Panc1 (cell line): ENCODE data around the gene TCP11X1. TPM values are rescaled to one million over a fixed set of nuclear protein-coding genes. Genes with fewer than 3 reads are reported as not detected.
"Not testable (repeated sequence)": the region's sequence is repeated elsewhere in the genome, so short reads cannot be mapped to it uniquely, and the experiment has no call there.

Experiments used
- ATAC-seq: fragments of 200-7000 bp; cut with Tn5 transposase; 2 replicates; pipeline ENCODE4 v1.9.1; 2020; ENCODE audit warnings: mild to moderate bottlenecking, moderate library complexity
- Bru-seq: library from RNA; stranded (reverse); fragments of 400-500 nt; gene quantifications from one replicate; lab custom pipeline; 2021; lab: Mats Ljungman, UMichigan
- BruChase-seq, 2 experiments: library from RNA; stranded (reverse); fragments of 400-500 nt; gene quantifications; one replicate each; lab custom pipeline; 2021; lab: Mats Ljungman, UMichigan
- BruUV-seq: library from RNA; stranded (reverse); fragments of 400-500 nt; replicated peaks from 2 replicates; lab custom pipeline; 2021; lab: Mats Ljungman, UMichigan
- CTCF ChIA-PET: fragments of 300-600 bp; sonication (Branson Sonifier 250); formaldehyde crosslinking; loops from one replicate; lab custom pipeline; 2022; ENCODE audit warnings: antibody characterized with exemption; lab: Charles Lee
- POLR2A ChIA-PET: fragments of 300-600 bp; sonication (Branson Sonifier 250); formaldehyde crosslinking; loops from one replicate; lab custom pipeline; 2022; ENCODE audit warnings: antibody characterized with exemption; lab: Charles Lee
- DNase-seq: peaks from one replicate; pipeline ENCODE4 v3.0.0-alpha.2; 2010; ENCODE audit warnings: low read depth, low spot score
- H3K27ac ChIP-seq: 2 replicates; pipeline ENCODE4 v1.5.1; 2011; ENCODE audit warnings: mild to moderate bottlenecking, low read length, inconsistent platforms
- H3K27me3 ChIP-seq: fragments of 200-500 bp; sonication (Bioruptor generic); 2 replicates; pipeline ENCODE4 v1.6.0; 2014; ENCODE audit warnings: low read length, inconsistent platforms; ENCODE audit not compliant: control insufficient read depth, insufficient read depth
- H3K36me3 ChIP-seq: fragments of 200-500 bp; sonication (Bioruptor generic); 2 replicates; pipeline ENCODE4 v1.5.1; 2014; ENCODE audit warnings: inconsistent platforms, mild to moderate bottlenecking, low read length, moderate library complexity; ENCODE audit not compliant: control insufficient read depth, insufficient read depth
- H3K4me1 ChIP-seq: 2 replicates; pipeline ENCODE4 v1.5.1; 2011; ENCODE audit warnings: inconsistent platforms, mild to moderate bottlenecking, low read length, moderate library complexity; ENCODE audit not compliant: control insufficient read depth, insufficient read depth
- H3K4me3 ChIP-seq, 2 experiments: 2 replicates each; pipeline ENCODE4 v1.5.1; 2011 to 2012; ENCODE audit warnings: low read depth in 2 of 2, low read length in 2 of 2, mild to moderate bottlenecking in 2 of 2, inconsistent platforms in 1 of 2, moderate library complexity in 1 of 2
- H3K9me3 ChIP-seq: fragments of 200-500 bp; sonication (Bioruptor generic); 2 replicates; pipeline ENCODE4 v1.5.1; 2014; ENCODE audit warnings: low read depth, mild to moderate bottlenecking, inconsistent platforms, low read length, moderate library complexity; ENCODE audit not compliant: control insufficient read depth, insufficient read depth
- POLR2AphosphoS5 ChIP-seq: IDR thresholded peaks from 2 replicates; pipeline ENCODE4 v1.6.1; 2012; ENCODE audit warnings: mild to moderate bottlenecking, low read depth, low read length, moderate library complexity
- SIN3A ChIP-seq: IDR thresholded peaks from 2 replicates; pipeline ENCODE4 v1.6.1; 2012; ENCODE audit warnings: low read depth, mild to moderate bottlenecking, low read length, moderate library complexity, borderline replicate concordance; ENCODE audit not compliant: insufficient read depth
- TCF7L2 ChIP-seq: IDR thresholded peaks from 2 replicates; pipeline ENCODE4 v1.6.1; 2011; ENCODE audit warnings: mild to moderate bottlenecking, low read depth, low read length, inconsistent platforms
- in situ Hi-C: cut with HindIII; loops from 2 replicates; pipeline ENCODE4 v1.10.0; 2016; ENCODE audit warnings: low sequenced_read_pairs, low pct_unique_long_range_greater_than_20kb
- intact Hi-C: fragments of 100-400 bp; cut with micrococcal nuclease; formaldehyde crosslinking; loops from one replicate; pipeline ENCODE4 v1.10.0; 2022; ENCODE audit not compliant: unreplicated experiment
- long read RNA-seq: library from polyadenylated mRNA; unstranded; transcript quantifications from one replicate; pipeline ENCODE4 v2.0.0, GENCODE V29; 2021; ENCODE audit not compliant: unreplicated experiment
- polyA plus RNA-seq: library from polyadenylated mRNA; unstranded; fragments of >200 nt; gene quantifications from one replicate; pipeline ENCODE4 v1.2.1, GENCODE V29; 2012; ENCODE audit warnings: missing spikeins; ENCODE audit not compliant: insufficient read length
- total RNA-seq: library from RNA; stranded (reverse); gene quantifications from one replicate; pipeline ENCODE4 v1.2.1, GENCODE V29; 2021; ENCODE audit not compliant: unreplicated experiment
- TF ChIP-seq, protein P1 (sequence below), 2 experiments: IDR thresholded peaks; 2 replicates each; pipeline ENCODE4 v1.6.1; 2011 to 2012; ENCODE audit warnings: low read depth in 2 of 2, control low read depth in 1 of 2, low read length in 1 of 2, mild to moderate bottlenecking in 1 of 2, moderate library complexity in 1 of 2; ENCODE audit not compliant: insufficient read depth in 1 of 2
- TF ChIP-seq, protein P2 (sequence below): fragments of 450-650 bp; IDR thresholded peaks from 2 replicates; pipeline ENCODE4 v1.5.1; 2017; ENCODE audit warnings: mild to moderate bottlenecking

Gene TCP11X1
- not detected for total RNA-seq
- not detected for polyA plus RNA-seq
- not detected for Bru-seq, nascent RNA
- BruChase-seq, experiment 1, labeled RNA remaining after a 2-hour chase: not detected
- BruChase-seq, experiment 2, labeled RNA remaining after a 6-hour chase: not detected
- long read RNA-seq: 0 reads

DNA sequence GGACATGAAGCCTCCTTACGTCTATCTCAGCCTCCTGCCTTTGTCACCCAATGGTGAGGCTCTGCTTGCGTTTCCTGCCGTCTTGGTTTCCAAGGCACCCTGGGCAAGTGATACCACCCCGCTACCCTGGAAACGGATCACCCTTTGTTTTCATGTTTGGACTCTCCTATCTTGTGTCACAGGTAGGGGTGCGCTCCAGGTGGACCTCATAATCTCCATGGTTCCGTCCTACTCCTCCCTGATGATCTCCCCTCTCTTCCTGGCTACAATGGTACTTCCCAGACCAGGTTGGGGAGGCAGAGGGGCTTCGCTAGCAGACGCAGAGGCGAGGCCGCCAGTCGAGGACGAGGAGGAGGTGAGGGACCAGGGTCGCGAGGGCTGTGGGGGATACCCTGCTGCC is at the start of gene TCP11X1:
TCP11X1 (plus strand) TSS at position 316 of the 400 bp plus-strand sequence.
- H3K36me3 ChIP-seq, BruUV-seq, CTCF ChIA-PET, in situ Hi-C loops, intact Hi-C loops, POLR2A ChIA-PET, H3K9me3 ChIP-seq, H3K27me3 ChIP-seq, ATAC-seq, H3K27ac ChIP-seq, DNase-seq, H3K4me1 ChIP-seq, H3K4me3 ChIP-seq: not testable (repeated sequence)

DNA sequence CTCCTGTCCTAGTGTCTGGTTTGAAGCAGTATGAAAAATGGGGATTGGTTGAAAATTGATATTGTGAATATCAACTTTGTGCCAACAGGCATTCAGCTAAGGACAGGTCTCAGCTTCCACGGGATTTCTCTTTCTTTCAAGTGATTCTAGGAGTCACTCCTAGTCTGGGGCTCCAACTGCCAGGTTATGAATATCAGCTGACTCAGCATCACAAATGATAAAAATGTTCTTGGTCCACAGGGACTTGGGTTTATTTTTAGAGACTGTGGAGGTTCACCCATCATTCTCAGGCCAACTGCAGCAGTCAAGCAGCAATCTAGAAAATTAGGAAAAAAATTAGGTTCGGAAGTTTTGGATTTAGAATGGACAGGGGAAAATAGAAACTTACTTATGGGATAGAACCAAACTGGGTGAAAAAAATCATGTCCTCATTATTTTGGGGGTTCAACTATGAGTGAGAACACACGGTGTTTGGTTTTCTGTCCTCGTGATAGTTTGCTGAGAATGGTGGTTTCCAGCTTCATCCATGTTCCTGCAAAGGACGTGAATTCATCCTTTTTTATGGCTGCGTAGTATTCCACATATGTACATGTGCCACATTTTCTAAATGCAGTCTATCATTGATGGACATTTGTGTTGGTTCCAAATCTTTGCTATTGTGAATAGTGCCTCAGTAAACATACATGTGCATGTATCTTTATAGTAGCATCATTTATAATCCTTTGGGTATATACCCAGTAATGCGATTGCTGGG is 29.0 kb upstream of the TCP11X1 start:
- ChIA-PET POLR2A (no interaction called here), CTCF (no interaction called here)
- intact Hi-C loops (no loop called here), in situ Hi-C loops (no loop called here)
- no peaks in the 10 kb centered on the region for H3K36me3 ChIP-seq
- H3K9me3 ChIP-seq: no peaks in the 10 kb centered on the region
- BruUV-seq: no TSS peak
- no peak for ATAC-seq
- no peaks in the 10 kb centered on the region for H3K27me3 ChIP-seq
- no peak overlapping the region for H3K27ac ChIP-seq
- no peak for DNase-seq
- no peaks in the 10 kb centered on the region for H3K4me1 ChIP-seq
- TF ChIP-seq, protein P1, sequence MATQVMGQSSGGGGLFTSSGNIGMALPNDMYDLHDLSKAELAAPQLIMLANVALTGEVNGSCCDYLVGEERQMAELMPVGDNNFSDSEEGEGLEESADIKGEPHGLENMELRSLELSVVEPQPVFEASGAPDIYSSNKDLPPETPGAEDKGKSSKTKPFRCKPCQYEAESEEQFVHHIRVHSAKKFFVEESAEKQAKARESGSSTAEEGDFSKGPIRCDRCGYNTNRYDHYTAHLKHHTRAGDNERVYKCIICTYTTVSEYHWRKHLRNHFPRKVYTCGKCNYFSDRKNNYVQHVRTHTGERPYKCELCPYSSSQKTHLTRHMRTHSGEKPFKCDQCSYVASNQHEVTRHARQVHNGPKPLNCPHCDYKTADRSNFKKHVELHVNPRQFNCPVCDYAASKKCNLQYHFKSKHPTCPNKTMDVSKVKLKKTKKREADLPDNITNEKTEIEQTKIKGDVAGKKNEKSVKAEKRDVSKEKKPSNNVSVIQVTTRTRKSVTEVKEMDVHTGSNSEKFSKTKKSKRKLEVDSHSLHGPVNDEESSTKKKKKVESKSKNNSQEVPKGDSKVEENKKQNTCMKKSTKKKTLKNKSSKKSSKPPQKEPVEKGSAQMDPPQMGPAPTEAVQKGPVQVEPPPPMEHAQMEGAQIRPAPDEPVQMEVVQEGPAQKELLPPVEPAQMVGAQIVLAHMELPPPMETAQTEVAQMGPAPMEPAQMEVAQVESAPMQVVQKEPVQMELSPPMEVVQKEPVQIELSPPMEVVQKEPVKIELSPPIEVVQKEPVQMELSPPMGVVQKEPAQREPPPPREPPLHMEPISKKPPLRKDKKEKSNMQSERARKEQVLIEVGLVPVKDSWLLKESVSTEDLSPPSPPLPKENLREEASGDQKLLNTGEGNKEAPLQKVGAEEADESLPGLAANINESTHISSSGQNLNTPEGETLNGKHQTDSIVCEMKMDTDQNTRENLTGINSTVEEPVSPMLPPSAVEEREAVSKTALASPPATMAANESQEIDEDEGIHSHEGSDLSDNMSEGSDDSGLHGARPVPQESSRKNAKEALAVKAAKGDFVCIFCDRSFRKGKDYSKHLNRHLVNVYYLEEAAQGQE (IDR thresholded peaks at IDR 0.05; ENCODE audit: insufficient read depth in 1 of 2, low read depth in 2 of 2, low read length in 1 of 2): no peak
- no peak for TF ChIP-seq POLR2AphosphoS5
- no peak for TF ChIP-seq TCF7L2
- TF ChIP-seq, protein P2, sequence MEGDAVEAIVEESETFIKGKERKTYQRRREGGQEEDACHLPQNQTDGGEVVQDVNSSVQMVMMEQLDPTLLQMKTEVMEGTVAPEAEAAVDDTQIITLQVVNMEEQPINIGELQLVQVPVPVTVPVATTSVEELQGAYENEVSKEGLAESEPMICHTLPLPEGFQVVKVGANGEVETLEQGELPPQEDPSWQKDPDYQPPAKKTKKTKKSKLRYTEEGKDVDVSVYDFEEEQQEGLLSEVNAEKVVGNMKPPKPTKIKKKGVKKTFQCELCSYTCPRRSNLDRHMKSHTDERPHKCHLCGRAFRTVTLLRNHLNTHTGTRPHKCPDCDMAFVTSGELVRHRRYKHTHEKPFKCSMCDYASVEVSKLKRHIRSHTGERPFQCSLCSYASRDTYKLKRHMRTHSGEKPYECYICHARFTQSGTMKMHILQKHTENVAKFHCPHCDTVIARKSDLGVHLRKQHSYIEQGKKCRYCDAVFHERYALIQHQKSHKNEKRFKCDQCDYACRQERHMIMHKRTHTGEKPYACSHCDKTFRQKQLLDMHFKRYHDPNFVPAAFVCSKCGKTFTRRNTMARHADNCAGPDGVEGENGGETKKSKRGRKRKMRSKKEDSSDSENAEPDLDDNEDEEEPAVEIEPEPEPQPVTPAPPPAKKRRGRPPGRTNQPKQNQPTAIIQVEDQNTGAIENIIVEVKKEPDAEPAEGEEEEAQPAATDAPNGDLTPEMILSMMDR: no peak
- TF ChIP-seq SIN3A: no peak
- H3K4me3 ChIP-seq: no peak overlapping the region

DNA sequence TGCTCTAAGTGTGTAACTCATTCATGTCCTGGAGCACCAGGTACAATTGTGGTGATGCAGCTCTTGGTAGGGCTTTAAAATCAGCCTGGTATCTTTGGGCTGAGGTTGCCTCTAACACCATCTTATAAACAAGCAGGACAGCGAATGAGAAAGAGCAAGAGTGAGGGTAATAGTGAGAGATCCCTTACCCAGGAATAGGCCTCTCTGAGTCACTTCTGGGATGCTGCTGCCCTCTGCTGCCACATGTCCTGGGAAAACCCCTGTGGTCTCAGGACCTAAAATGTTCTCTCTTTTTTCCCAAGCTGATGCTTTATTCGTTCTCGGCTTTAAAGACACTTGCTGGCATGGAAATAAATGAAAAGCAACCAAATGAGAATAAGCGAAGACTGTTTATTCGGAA is 7.2 kb upstream of the TCP11X1 start:
- ATAC-seq: peak; percentile 77; the same call in 1 of the 2 replicates
- intact Hi-C loops, H3K27me3 ChIP-seq, in situ Hi-C loops, H3K4me1 ChIP-seq, H3K27ac ChIP-seq, POLR2A ChIA-PET, BruUV-seq, DNase-seq, H3K36me3 ChIP-seq, CTCF ChIA-PET, H3K4me3 ChIP-seq, H3K9me3 ChIP-seq: not testable (repeated sequence)

DNA sequence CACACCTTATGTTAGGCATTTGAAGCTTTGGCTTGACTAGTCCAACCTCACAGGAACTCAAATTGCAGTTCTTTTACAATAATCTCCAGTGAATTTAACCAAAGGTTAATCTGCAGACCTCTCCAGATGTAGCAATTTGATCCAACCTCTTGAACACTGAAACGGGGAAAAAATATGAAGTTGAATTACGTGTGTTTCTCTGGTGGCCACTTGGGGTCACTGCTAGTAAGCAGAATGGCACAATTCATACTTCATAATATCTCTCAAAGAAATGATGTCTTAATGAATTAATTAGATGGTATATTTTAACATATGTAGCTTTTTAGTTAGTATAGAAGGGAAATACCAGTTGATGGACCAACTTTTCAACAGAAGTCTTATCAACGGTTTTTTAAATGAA is 1.4 kb downstream of the TCP11X1 start:
- in situ Hi-C loops, POLR2A ChIA-PET, ATAC-seq: not testable (repeated sequence)

DNA sequence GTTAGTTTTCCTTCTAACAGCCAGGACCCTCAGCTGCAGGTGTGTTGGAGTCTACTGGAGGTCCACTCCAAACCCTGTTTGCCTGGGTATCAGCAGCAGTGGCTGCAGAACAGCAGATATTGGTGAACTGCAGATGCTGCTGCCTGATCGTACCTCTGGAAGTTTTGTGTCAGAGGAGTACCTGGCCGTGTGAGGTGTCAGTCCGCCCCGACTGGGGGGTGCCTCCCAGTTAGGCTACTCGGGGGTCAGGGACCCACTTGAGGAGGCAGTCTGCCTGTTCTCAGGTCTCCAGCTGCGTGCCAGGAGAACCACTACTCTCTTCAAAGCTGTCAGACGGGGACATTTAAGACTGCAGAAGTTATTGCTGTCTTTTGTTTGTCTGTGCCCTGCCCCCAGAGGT is 20.6 kb downstream of the TCP11X1 start:
- ATAC-seq, H3K4me3 ChIP-seq, CTCF ChIA-PET, in situ Hi-C loops, H3K4me1 ChIP-seq, H3K27me3 ChIP-seq, POLR2A ChIA-PET, H3K36me3 ChIP-seq, BruUV-seq, H3K27ac ChIP-seq, DNase-seq, H3K9me3 ChIP-seq, intact Hi-C loops: not testable (repeated sequence)

More for the DNA sequence above, 1.4 kb downstream of the TCP11X1 start:
- intact Hi-C loops, H3K27ac ChIP-seq, H3K9me3 ChIP-seq, H3K4me1 ChIP-seq, CTCF ChIA-PET, BruUV-seq, DNase-seq, H3K4me3 ChIP-seq, H3K36me3 ChIP-seq, H3K27me3 ChIP-seq: not testable (repeated sequence)
